K562 (cell line): Measurements from ENCODE around the gene TTC38. TPM values are rescaled to one million over a fixed set of nuclear protein-coding genes. Genes with fewer than 3 reads are reported as not detected.

ENCODE experiments used
- ATAC-seq: fragments of 200-7000 bp; cut with Tn5 transposase; 3 replicates; pipeline ENCODE4 v1.9.1; 2020; ENCODE audit warnings: moderate library complexity
- BruUV-seq: library from RNA; stranded (reverse); fragments of 400-500 nt; replicated peaks from 2 replicates; lab custom pipeline; 2021; lab: Mats Ljungman, UMichigan
- CTCF ChIA-PET: fragments of 300-600 bp; formaldehyde crosslinking; extraction: SDS; loops from one replicate; lab custom pipeline; 2021; ENCODE audit warnings: low intra/inter-chr PET ratio; lab: Yijun Ruan, JAX
- POLR2A ChIA-PET: fragments of 300-600, 350-650 bp; sonication (Branson Sonifier 250); formaldehyde crosslinking; extraction: SDS; loops from one replicate; lab custom pipeline; 2021; ENCODE audit warnings: antibody characterized with exemption, inconsistent platforms; lab: Yijun Ruan, JAX
- DNase-seq, 4 experiments: peaks; one replicate each; pipeline versions ENCODE4 v3.0.0 to v3.0.0-alpha.2; 2011 to 2018; ENCODE audit warnings: low spot score in 3 of 4, mixed read lengths in 3 of 4; ENCODE audit errors: extremely low read depth in 1 of 4
- FAIRE-seq: peaks from 2 replicates; lab custom pipeline; 2011; peaks lifted over from hg19 to GRCh38; lab: Jason Lieb, UNC
- H2AFZ ChIP-seq: 2 replicates; pipeline ENCODE4 v1.6.0; 2011; ENCODE audit warnings: low read depth, low read length, control low read depth, inconsistent platforms
- H3K27ac ChIP-seq: fragments of 200-600 bp; 3 replicates; pipeline ENCODE4 v1.8.0; 2011; ENCODE audit warnings: low read depth, mild to moderate bottlenecking, control low read depth, inconsistent platforms, low read length, moderate library complexity, mixed read lengths; ENCODE audit errors: extremely low read depth
- H3K27me3 ChIP-seq, 2 experiments: fragments of 300-600 bp in 1 of 2; 2 replicates in 1 of 2; 3 replicates in 1 of 2; pipeline versions ENCODE4 v1.6.0 to v1.8.0; 2011; ENCODE audit warnings: inconsistent platforms in 2 of 2, low read length in 2 of 2, mild to moderate bottlenecking in 1 of 2, mixed read lengths in 1 of 2, moderate library complexity in 1 of 2; ENCODE audit not compliant: control insufficient read depth in 2 of 2, insufficient read depth in 2 of 2
- H3K36me3 ChIP-seq: fragments of 300-600 bp; 3 replicates; pipeline ENCODE4 v1.8.0; 2011; ENCODE audit warnings: mild to moderate bottlenecking, low read length, inconsistent platforms; ENCODE audit not compliant: control insufficient read depth, insufficient read depth
- H3K4me1 ChIP-seq, 2 experiments: fragments of 200-600 bp in 1 of 2; replicated peaks in 1 of 2; 2 replicates in 1 of 2; 3 replicates in 1 of 2; pipeline versions ENCODE4 v1.5.1 to v1.8.0; 2011; ENCODE audit warnings: inconsistent platforms in 2 of 2, low read length in 2 of 2, mild to moderate bottlenecking in 1 of 2, mixed read lengths in 1 of 2, moderate library complexity in 1 of 2; ENCODE audit not compliant: control insufficient read depth in 2 of 2, insufficient read depth in 2 of 2
- H3K4me2 ChIP-seq: 2 replicates; pipeline ENCODE4 v1.6.1; 2011; ENCODE audit warnings: low read length, control low read depth, inconsistent platforms, mixed read lengths; ENCODE audit not compliant: insufficient read depth
- H3K4me3 ChIP-seq: fragments of 200-600 bp; sonication (generic), shearing (Covaris generic); 2 replicates; pipeline ENCODE4 v1.5.1; 2016; ENCODE audit warnings: control low read depth, inconsistent platforms
- H3K79me2 ChIP-seq: fragments of 200-600 bp; 3 replicates; pipeline ENCODE4 v1.8.0; 2011; ENCODE audit warnings: low read length, inconsistent platforms; ENCODE audit not compliant: control insufficient read depth, insufficient read depth
- H3K9ac ChIP-seq, 2 experiments: 2 replicates each; pipeline versions ENCODE4 v1.6.0 to v1.6.1; 2011; ENCODE audit warnings: low read depth in 2 of 2, low read length in 2 of 2, control low read depth in 1 of 2, inconsistent platforms in 1 of 2, mild to moderate bottlenecking in 1 of 2, mixed read lengths in 1 of 2; ENCODE audit not compliant: insufficient read depth in 1 of 2
- H3K9me1 ChIP-seq: one replicate; pipeline ENCODE4 v1.6.0; 2011; ENCODE audit warnings: inconsistent platforms, mild to moderate bottlenecking, low read length, moderate library complexity; ENCODE audit not compliant: control insufficient read depth, insufficient read depth
- H3K9me3 ChIP-seq: replicated peaks from 2 replicates; pipeline ENCODE4 v1.5.1; 2011; ENCODE audit warnings: low read depth, low read length, inconsistent platforms; ENCODE audit not compliant: control insufficient read depth, insufficient read depth
- H4K20me1 ChIP-seq: replicated peaks from 2 replicates; pipeline ENCODE4 v1.6.1; 2011; ENCODE audit warnings: low read length, inconsistent platforms, mixed read lengths; ENCODE audit not compliant: control insufficient read depth, insufficient read depth
- ADNP ChIP-seq: fragments of 200-800 bp; sonication (Bioruptor generic); IDR thresholded peaks from 2 replicates; pipeline ENCODE4 v1.6.1; 2016; ENCODE audit warnings: missing genetic modification characterization, missing compliant biosample characterization
- EP400 ChIP-seq: fragments of 450-650 bp; IDR thresholded peaks from 2 replicates; pipeline ENCODE4 v1.6.1; 2017; ENCODE audit warnings: antibody characterized with exemption, mild to moderate bottlenecking, moderate library complexity
- HDAC1 ChIP-seq, 2 experiments: fragments of 450-650 bp; IDR thresholded peaks; 2 replicates each; pipeline ENCODE4 v1.6.1; 2016 to 2017; ENCODE audit warnings: inconsistent platforms in 1 of 2, mild to moderate bottlenecking in 1 of 2, moderate library complexity in 1 of 2
- MCM2 ChIP-seq: fragments of 450-650 bp; IDR thresholded peaks from 2 replicates; pipeline ENCODE4 v1.6.1; 2017; ENCODE audit warnings: low read depth, mild to moderate bottlenecking
- SMARCC2 ChIP-seq: fragments of 450-650 bp; IDR thresholded peaks from 2 replicates; pipeline ENCODE4 v1.6.1; 2017; ENCODE audit warnings: antibody characterized with exemption, moderate library complexity, mild to moderate bottlenecking, low read depth
- YBX1 ChIP-seq: fragments of 450-650 bp; IDR thresholded peaks from 2 replicates; pipeline ENCODE4 v1.7.1; 2016; ENCODE audit warnings: mild to moderate bottlenecking
- ZBTB33 ChIP-seq: sonication (generic); formaldehyde crosslinking; IDR thresholded peaks from 2 replicates; pipeline ENCODE4 v1.8.1; 2023; ENCODE audit warnings: mild to moderate bottlenecking, missing genetic modification reagents
- ZNF431 ChIP-seq: sonication (generic); formaldehyde crosslinking; IDR thresholded peaks from 2 replicates; pipeline ENCODE4 v1.8.0; 2022; ENCODE audit warnings: mild to moderate bottlenecking, missing genetic modification reagents
- ZNF511 ChIP-seq: sonication (generic); formaldehyde crosslinking; IDR thresholded peaks from 2 replicates; pipeline ENCODE4 v1.8.0; 2022; ENCODE audit warnings: mild to moderate bottlenecking, missing genetic modification reagents
- WGBS: fragments of 100-300 bp; shearing (Covaris generic); methylation state at CpG from one replicate; pipeline ENCODE4 v1.1.6; 2016; ENCODE audit warnings: low coverage, mixed read lengths; ENCODE audit not compliant: insufficient coverage; ENCODE audit errors: missing lambda C conversion rate; 5-methylcytosine and 5-hydroxymethylcytosine counted together
- in situ Hi-C: fragments of 300-500 bp; cut with MboI; formaldehyde crosslinking; loops from 4 replicates; pipeline ENCODE4 v1.15.0; 2018; ENCODE audit warnings: inconsistent platforms, mixed read lengths
- intact Hi-C: fragments of 100-400 bp; cut with micrococcal nuclease; formaldehyde crosslinking; loops from 2 replicates; pipeline ENCODE4 v1.14.2; 2022
- polyA plus RNA-seq, 8 experiments: library from polyadenylated mRNA; depleted of rRNA in 4 of 8; stranded (reverse) in 5 of 8; unstranded in 3 of 8; fragments of >200 nt; fragmentation: Nextera tagmentation in 2 of 8; fragmentation: Illumina TruSeq in 1 of 8; extraction: Ambion mirVana in 2 of 8; extraction: Trizol in 1 of 8; gene quantifications; 2 replicates each; pipeline versions ENCODE4 v1.2.1 to v1.2.3, GENCODE V29; 2011 to 2014; ENCODE audit warnings: inconsistent platforms in 1 of 8, missing spikeins in 1 of 8
- total RNA-seq, 7 experiments: library from RNA; depleted of rRNA in 6 of 7; stranded (reverse); fragments of >200 nt in 6 of 7; fragmentation: Illumina TruSeq in 2 of 7; extraction: Trizol in 2 of 7; gene quantifications; 2 replicates each; pipeline versions ENCODE4 v1.2.1 to v1.2.3, GENCODE V29; 2011 to 2021; ENCODE audit warnings: low replicate concordance in 1 of 7
- TF ChIP-seq, protein P1 (sequence below): fragments of 250-450 bp; sonication (Bioruptor Pico); IDR thresholded peaks from 2 replicates; pipeline ENCODE4 v1.4.0; 2020; ENCODE audit warnings: mild to moderate bottlenecking

Gene TTC38
- total and polyA plus RNA-seq, 9 of the 15 experiments (the other 6 are each of a cell fraction or from before 2014, with no cell fraction given): 0.84 to 28.4 (median 18.1) TPM

- TF ChIP-seq, protein P1, sequence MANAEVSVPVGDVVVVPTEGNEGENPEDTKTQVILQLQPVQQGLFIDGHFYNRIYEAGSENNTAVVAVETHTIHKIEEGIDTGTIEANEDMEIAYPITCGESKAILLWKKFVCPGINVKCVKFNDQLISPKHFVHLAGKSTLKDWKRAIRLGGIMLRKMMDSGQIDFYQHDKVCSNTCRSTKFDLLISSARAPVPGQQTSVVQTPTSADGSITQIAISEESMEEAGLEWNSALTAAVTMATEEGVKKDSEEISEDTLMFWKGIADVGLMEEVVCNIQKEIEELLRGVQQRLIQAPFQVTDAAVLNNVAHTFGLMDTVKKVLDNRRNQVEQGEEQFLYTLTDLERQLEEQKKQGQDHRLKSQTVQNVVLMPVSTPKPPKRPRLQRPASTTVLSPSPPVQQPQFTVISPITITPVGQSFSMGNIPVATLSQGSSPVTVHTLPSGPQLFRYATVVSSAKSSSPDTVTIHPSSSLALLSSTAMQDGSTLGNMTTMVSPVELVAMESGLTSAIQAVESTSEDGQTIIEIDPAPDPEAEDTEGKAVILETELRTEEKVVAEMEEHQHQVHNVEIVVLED: no peak
- TF ChIP-seq ZNF431 (CRISPR knock-in tag) (no peak), SMARCC2 (no peak), EP400 (peak; percentile 35; the same call in 1 of the 2 replicates)
- TF ChIP-seq, all 486 proteins: peak for 3
Observed at GRCh38 chr22:46224044-46224897, 43.5 kb upstream of the TTC38 start (continued).

DNA sequence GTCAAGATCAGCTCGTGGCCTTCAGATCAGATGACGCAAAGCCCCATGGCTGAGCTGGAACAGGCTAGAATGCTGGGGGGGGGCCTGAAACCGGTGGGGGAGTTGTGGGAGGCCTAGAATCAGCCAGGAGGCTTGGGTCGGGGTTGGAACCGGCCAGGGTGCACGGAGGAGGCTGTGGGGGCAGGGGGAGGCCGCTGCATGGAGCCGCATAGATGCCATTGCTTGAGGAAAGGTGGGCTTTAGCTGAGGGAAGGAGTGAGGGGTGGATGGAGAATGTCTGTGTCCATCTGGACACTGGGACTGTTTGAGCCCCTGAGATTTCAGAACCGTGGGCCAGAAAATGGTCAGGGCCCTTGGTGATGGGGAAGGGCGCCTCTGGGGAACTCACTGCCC, 42.9 kb upstream of the TTC38 start:
- in situ Hi-C loops: no loop called here
- intact Hi-C loops: no loop called here
- no peak overlapping the region for H2AFZ ChIP-seq
- no peak for DNase-seq
- no peak overlapping the region for H3K4me2 ChIP-seq
- FAIRE-seq: no peak
- H3K27ac ChIP-seq: no peak overlapping the region
- no peaks in the 10 kb centered on the region for H3K9me1 ChIP-seq
- WGBS: 66% methylated on average over 3 of the region's 10 CpGs
- H3K27me3 ChIP-seq: no peaks in the 10 kb centered on the region
- no peaks in the 10 kb centered on the region for H4K20me1 ChIP-seq
- no peaks in the 10 kb centered on the region for H3K9me3 ChIP-seq
- ChIA-PET POLR2A (no interaction called here), CTCF (no interaction called here)
- H3K79me2 ChIP-seq: no peaks in the 10 kb centered on the region
- no peak overlapping the region for H3K4me3 ChIP-seq
- no peak overlapping the region for H3K9ac ChIP-seq
- H3K36me3 ChIP-seq: no peaks in the 10 kb centered on the region
- no peak for ATAC-seq
- H3K4me1 ChIP-seq: peaks cover 0 to 10% of the 10 kb centered on the region in 2 experiments; a peak in 2 of 5 replicates
- BruUV-seq: no TSS peak
- no peak for TF ChIP-seq ZBTB33 (CRISPR knock-in tag)
- TF ChIP-seq ADNP (tag): no peak
- TF ChIP-seq YBX1: no peak
- no peak for TF ChIP-seq HDAC1 (IDR thresholded peaks at IDR 0.05)
- TF ChIP-seq MCM2: no peak
- TF ChIP-seq ZNF511 (CRISPR knock-in tag): no peak
